K562 treated with DMSO at 1 percent for 12 hours (cell line): ENCODE measurements around the gene LRRC1. TPM values are rescaled to one million over a fixed set of nuclear protein-coding genes. Genes with fewer than 3 reads are reported as not detected.

Source experiments
- total RNA-seq: library from RNA; unstranded; fragments of 300-600 nt; gene quantifications from 2 replicates; pipeline ENCODE4 v1.2.3, GENCODE V29; 2022; ENCODE audit not compliant: insufficient read depth

The LRRC1 gene
- not detected in 2 replicates for total RNA-seq

DNA sequence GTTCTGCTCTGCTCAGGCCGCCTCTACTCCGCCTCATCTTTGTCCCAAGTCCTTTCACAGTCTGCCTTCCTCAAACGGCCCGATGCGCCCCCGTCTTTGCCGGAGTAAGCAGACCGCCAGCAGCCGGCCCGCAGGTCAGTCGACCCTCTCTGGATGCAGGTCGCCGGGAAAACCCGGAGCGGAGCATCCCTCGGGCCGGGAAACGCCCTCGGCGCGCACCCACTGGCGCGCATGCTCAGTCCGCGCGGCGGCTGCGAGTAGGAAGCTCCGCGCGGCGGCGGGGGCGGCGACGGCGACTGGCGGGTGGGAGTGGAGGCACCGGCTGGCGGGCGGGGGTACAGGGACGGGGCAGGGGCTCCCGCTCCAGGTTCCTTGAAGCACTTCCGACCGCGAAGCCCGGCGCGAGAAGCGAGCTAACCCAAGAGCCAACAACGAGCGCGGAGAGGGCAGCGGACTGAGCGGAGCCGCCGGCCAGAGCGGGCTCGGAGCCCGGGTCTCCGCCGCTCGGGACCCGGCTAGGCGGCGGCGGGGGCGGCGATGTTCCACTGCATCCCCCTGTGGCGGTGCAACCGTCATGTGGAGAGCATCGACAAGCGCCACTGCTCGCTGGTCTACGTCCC, at the start of gene LRRC1:
LRRC1 (plus strand) TSS at position 286 of the 620 bp plus-strand sequence; CDS start at position 538, 252 bp downstream.

Other genes starting within 250 kb of the LRRC1 start
- 14.1 and 37.0 TPM in 2 replicates for gene GCLC, start 249.9 kb upstream of the LRRC1 start, total RNA-seq
- gene KLHL31, start 129.2 kb upstream of the LRRC1 start, total RNA-seq: not detected in 2 replicates